ENCODE data around the gene SRGAP3. TPM values are rescaled to one million over a fixed set of nuclear protein-coding genes. Genes with fewer than 3 reads are reported as not detected.

SRGAP3 gene
- total RNA-seq, 4 donors from 2014 or later, result 2.4 to 35.5 (median 8.2) TPM

GRCh38 chr3:9205345-9206143 is 43.9 kb downstream of the SRGAP3 start:
- Histone ChIP-seq H3K4me3 (no peak overlapping the region), H3K4me1 (no peaks in the 10 kb centered on the region), H3K36me3 (no peaks in the 10 kb centered on the region), H3K27me3 (no peaks in the 10 kb centered on the region), H3K27ac (no peak overlapping the region), H3K9me3 (no peaks in the 10 kb centered on the region)
- no peak for DNase-seq
- no peak for TF ChIP-seq POLR2A (IDR thresholded peaks at IDR 0.05)
- no peak for TF ChIP-seq CTCF (IDR thresholded peaks at IDR 0.05)
- intact Hi-C loops (cut with DNase I; ENCODE audit: low total_unique reads), result no loop called here

- Histone ChIP-seq H3K36me3 (no peaks in the 10 kb centered on the region), H3K4me1 (no peaks in the 10 kb centered on the region), H3K27me3 (no peaks in the 10 kb centered on the region), H3K9me3 (no peaks in the 10 kb centered on the region), H3K27ac (no peak overlapping the region), H3K4me3 (no peak overlapping the region)
- no peak for TF ChIP-seq CTCF (IDR thresholded peaks at IDR 0.05)
- no peak for TF ChIP-seq POLR2A (IDR thresholded peaks at IDR 0.05)
- DNase-seq, result no peak
- intact Hi-C loops (cut with DNase I; ENCODE audit: low total_unique reads), result no loop called here
These were observed 45.0 kb downstream of the SRGAP3 start for GRCh38 chr3:9204253-9204992.

- no peak overlapping the region for H3K4me3 ChIP-seq
- H3K27ac ChIP-seq, result no peak overlapping the region
- no peak for DNase-seq
- intact Hi-C loops (cut with DNase I; ENCODE audit: low total_unique reads), result no loop called here
- TF ChIP-seq CTCF (IDR thresholded peaks at IDR 0.05) (no peak), POLR2A (IDR thresholded peaks at IDR 0.05) (no peak)
- H3K4me1 ChIP-seq, result no peaks in the 10 kb centered on the region
- H3K27me3 ChIP-seq, result no peaks in the 10 kb centered on the region
- H3K36me3 ChIP-seq, result no peaks in the 10 kb centered on the region
- no peaks in the 10 kb centered on the region for H3K9me3 ChIP-seq
These were observed 46.1 kb downstream of the SRGAP3 start for GRCh38 chr3:9203317-9203716.

- H3K27me3 ChIP-seq, result no peaks in the 10 kb centered on the region
- H3K27ac ChIP-seq, result no peak overlapping the region
- H3K4me1 ChIP-seq, result no peaks in the 10 kb centered on the region
- intact Hi-C loops (cut with DNase I; ENCODE audit: low total_unique reads), result no loop called here
- H3K4me3 ChIP-seq, result no peak overlapping the region
- H3K9me3 ChIP-seq, result no peaks in the 10 kb centered on the region
- DNase-seq, result no peak
- no peak for TF ChIP-seq CTCF (IDR thresholded peaks at IDR 0.05)
- no peak for TF ChIP-seq POLR2A (IDR thresholded peaks at IDR 0.05)
- H3K36me3 ChIP-seq, result no peaks in the 10 kb centered on the region
These were observed 46.9 kb downstream of the SRGAP3 start for GRCh38 chr3:9202546-9202945.

GRCh38 chr3:9201955-9202354 is 47.5 kb downstream of the SRGAP3 start:
- TF ChIP-seq POLR2A (IDR thresholded peaks at IDR 0.05), result no peak
- no peak for TF ChIP-seq CTCF (IDR thresholded peaks at IDR 0.05)
- Histone ChIP-seq H3K9me3 (no peaks in the 10 kb centered on the region), H3K4me3 (no peak overlapping the region), H3K4me1 (no peaks in the 10 kb centered on the region), H3K27me3 (no peaks in the 10 kb centered on the region), H3K27ac (no peak overlapping the region), H3K36me3 (no peaks in the 10 kb centered on the region)
- intact Hi-C loops (cut with DNase I; ENCODE audit: low total_unique reads), result no loop called here
- no peak for DNase-seq

All from uterus (tissue), 4 donors.